ENCODE measurements around the gene CSF3.

Gene CSF3

DNA sequence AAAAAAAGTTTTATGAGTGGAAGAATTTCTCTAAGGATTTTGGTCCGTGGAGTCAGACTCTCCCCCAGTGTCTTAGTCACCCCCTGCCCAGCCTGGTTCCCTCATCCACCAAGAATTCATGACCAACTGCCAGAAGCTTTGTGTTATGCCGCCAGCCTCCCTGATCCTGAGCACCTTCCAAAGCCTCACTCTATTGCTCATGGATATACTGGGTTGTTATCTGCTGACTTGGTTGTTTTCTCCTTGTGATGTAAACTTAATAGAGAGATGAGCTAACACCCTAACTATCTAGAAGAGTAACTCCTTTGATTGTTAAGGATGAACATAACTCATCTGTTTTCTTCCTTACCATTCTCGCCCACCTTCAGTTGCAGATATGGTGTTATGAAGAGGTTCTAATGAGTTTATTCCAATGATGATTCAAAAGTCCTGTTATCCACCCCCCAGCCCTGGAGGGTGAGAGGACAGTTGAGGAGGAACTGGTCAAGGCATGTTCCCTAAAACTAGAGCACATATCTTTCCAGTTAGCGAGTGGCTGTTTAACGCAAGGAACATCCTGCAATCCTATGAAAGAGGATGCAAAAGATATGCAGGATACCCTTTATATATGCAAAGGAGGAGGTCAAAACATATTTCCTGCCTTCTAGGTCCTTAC is 36.1 kb upstream of the CSF3 start:
- no peak for DNase-seq (ENCODE audit: extremely low spot score)
- POLR2A ChIA-PET, result interaction anchor here (0.8 to 3.3 kb wide), 6 partner anchors 14 to 90 kb away, joined by 3 to 30 read pairs (median 4); no protein-coding TSS in a partner anchor
- no peak for TF ChIP-seq HDGF (IDR thresholded peaks at IDR 0.05; ENCODE audit: borderline replicate concordance)
- no peak for TF ChIP-seq FOXK2 (IDR thresholded peaks at IDR 0.05)
- TF ChIP-seq FOXA1 (IDR thresholded peaks at IDR 0.05), result no peak
- CTCF ChIA-PET, result interaction anchor here (1.6 to 1.8 kb wide), 2 partner anchors 20 to 21 kb away, joined by 6 to 9 read pairs; no protein-coding TSS in a partner anchor

DNA sequence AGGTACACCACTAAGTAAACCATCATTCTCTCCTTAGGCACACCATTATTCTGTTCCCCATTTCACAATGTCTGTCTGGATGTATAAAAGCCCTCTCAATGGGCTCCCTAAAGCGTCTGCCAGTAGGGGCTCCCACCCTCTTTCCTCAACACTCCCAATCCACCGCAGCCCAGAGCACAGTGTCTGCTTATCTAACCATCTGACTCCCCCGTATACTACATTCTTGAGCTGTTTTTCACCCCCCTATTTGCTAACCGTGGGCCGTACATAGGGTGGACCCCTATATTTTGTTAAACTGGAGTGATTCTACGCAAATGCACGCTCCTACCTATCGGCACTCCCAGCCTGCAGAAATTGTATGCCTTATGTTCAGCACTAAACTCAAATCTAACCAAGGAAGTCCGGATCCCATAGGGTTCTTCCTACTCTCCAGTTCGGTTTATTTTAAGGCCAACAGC is 35.3 kb upstream of the CSF3 start:
- DNase-seq (ENCODE audit: extremely low spot score), result no peak
- CTCF ChIA-PET, result interaction anchor here (1.0 to 1.6 kb wide), 3 partner anchors 19 to 34 kb away, joined by 3 to 9 read pairs (median 5); no protein-coding TSS in a partner anchor
- POLR2A ChIA-PET, result interaction anchor here (0.6 to 3.3 kb wide), 22 partner anchors 8 to 292 kb away, joined by 3 to 30 read pairs (median 3); partner anchors contain the start of genes MED24 and PGAP3
- TF ChIP-seq BHLHE40 (IDR thresholded peaks at IDR 0.05; ENCODE audit: borderline replicate concordance) (no peak), SP1 (IDR thresholded peaks at IDR 0.05) (no peak)

- POLR2A ChIA-PET, result interaction anchor here (0.6 to 3.3 kb wide), 23 partner anchors 8 to 293 kb away, joined by 3 to 30 read pairs (median 3); partner anchors contain the start of genes MED24 and PGAP3
- TF ChIP-seq ZNF384 (IDR thresholded peaks at IDR 0.05), result no peak
- TF ChIP-seq LEF1 (IDR thresholded peaks at IDR 0.05; ENCODE audit: borderline replicate concordance), result no peak
- peak; percentile 30; the same call in 1 of the 2 replicates for TF ChIP-seq ELF4 (IDR thresholded peaks at IDR 0.05)
- TF ChIP-seq SUZ12 (IDR thresholded peaks at IDR 0.05), result no peak
- no peak for TF ChIP-seq CTBP1 (IDR thresholded peaks at IDR 0.05; ENCODE audit: borderline replicate concordance)
- TF ChIP-seq BHLHE40 (IDR thresholded peaks at IDR 0.05; ENCODE audit: borderline replicate concordance), result no peak
- TF ChIP-seq FOXM1 (IDR thresholded peaks at IDR 0.05; ENCODE audit: borderline replicate concordance), result peak; percentile 56; the same call in 1 of the 2 replicates
- no peak for TF ChIP-seq FOXA1 (IDR thresholded peaks at IDR 0.05)
- TF ChIP-seq ARNT (IDR thresholded peaks at IDR 0.05), result no peak
- no peak for TF ChIP-seq NFRKB (IDR thresholded peaks at IDR 0.05)
- TF ChIP-seq L3MBTL2 (conservative IDR thresholded peaks at IDR 0.05), result peak; percentile 82
- peak; percentile 16; the same call in 1 of the 2 replicates for TF ChIP-seq TARDBP (IDR thresholded peaks at IDR 0.05)
- TF ChIP-seq HDGF (IDR thresholded peaks at IDR 0.05; ENCODE audit: borderline replicate concordance), result no peak
- TF ChIP-seq FOXK2 (IDR thresholded peaks at IDR 0.05), result no peak
- TF ChIP-seq PKNOX1 (IDR thresholded peaks at IDR 0.05), result no peak
- no peak for TF ChIP-seq SP1 (IDR thresholded peaks at IDR 0.05)
- peak; percentile 88 for DNase-seq (ENCODE audit: extremely low spot score)
- CTCF ChIA-PET, result interaction anchor here (0.6 to 1.6 kb wide), 4 partner anchors 9 to 35 kb away, joined by 3 to 9 read pairs (median 4); no protein-coding TSS in a partner anchor
Measured at GRCh38 chr17:39980351-39981206, 34.7 kb upstream of the CSF3 start, which contains the start of gene PSMD3. PSMD3 (plus strand) TSS chr17:39980807; CDS start chr17:39980971, 164 bp downstream.

- ChIA-PET POLR2A (interaction anchor here (1.0 to 3.3 kb wide), 12 partner anchors 9 to 294 kb away, joined by 3 to 30 read pairs (median 4); partner anchors contain the start of gene PGAP3), CTCF (interaction anchor here (0.6 to 1.6 kb wide), 3 partner anchors 9 to 36 kb away, joined by 3 to 9 read pairs (median 3); no protein-coding TSS in a partner anchor)
- no peak for DNase-seq (ENCODE audit: extremely low spot score)
- TF ChIP-seq FOXM1 (IDR thresholded peaks at IDR 0.05; ENCODE audit: borderline replicate concordance), result no peak
- no peak for TF ChIP-seq SP1 (IDR thresholded peaks at IDR 0.05)
- no peak for TF ChIP-seq ZNF384 (IDR thresholded peaks at IDR 0.05)
- no peak for TF ChIP-seq HDGF (IDR thresholded peaks at IDR 0.05; ENCODE audit: borderline replicate concordance)
- no peak for TF ChIP-seq FOXK2 (IDR thresholded peaks at IDR 0.05)
- no peak for TF ChIP-seq PKNOX1 (IDR thresholded peaks at IDR 0.05)
- no peak for TF ChIP-seq NFRKB (IDR thresholded peaks at IDR 0.05)
- no peak for TF ChIP-seq LEF1 (IDR thresholded peaks at IDR 0.05; ENCODE audit: borderline replicate concordance)
- no peak for TF ChIP-seq L3MBTL2 (conservative IDR thresholded peaks at IDR 0.05)
- TF ChIP-seq SUZ12 (IDR thresholded peaks at IDR 0.05), result no peak
- TF ChIP-seq ELF4 (IDR thresholded peaks at IDR 0.05), result no peak
Measured at GRCh38 chr17:39981207-39981741, 34.0 kb upstream of the CSF3 start.

- POLR2A ChIA-PET, result interaction anchor here (0.7 to 1.2 kb wide), 4 partner anchors 12 to 73 kb away, joined by 4 to 5 read pairs (median 4); partner anchors contain the start of gene MED24
- CTCF ChIA-PET, result no interaction called here
- no peak for TF ChIP-seq TARDBP (IDR thresholded peaks at IDR 0.05)
- no peak for TF ChIP-seq FOXK2 (IDR thresholded peaks at IDR 0.05)
- no peak for TF ChIP-seq FOXM1 (IDR thresholded peaks at IDR 0.05; ENCODE audit: borderline replicate concordance)
- TF ChIP-seq L3MBTL2 (conservative IDR thresholded peaks at IDR 0.05), result no peak
- DNase-seq (ENCODE audit: extremely low spot score), result no peak
Measured at GRCh38 chr17:39981766-39982375, 33.4 kb upstream of the CSF3 start.
